Measurements from ENCODE around the gene RPS2. TPM values are rescaled to one million over a fixed set of nuclear protein-coding genes. Genes with fewer than 3 reads are reported as not detected.
"Not testable (repeated sequence)": the region's sequence is repeated elsewhere in the genome, so short reads cannot be mapped to it uniquely, and the experiment has no call there.

The RPS2 gene
- 5,088 and 5,569 TPM in 2 replicates for total RNA-seq (2014; rRNA removed; shearing (Covaris generic))
- 8,964 and 9,967 TPM in 2 replicates for polyA plus RNA-seq (2015; cell fraction: cytosol; rRNA removed)
- polyA plus RNA-seq (2015; cell fraction: nucleus; rRNA removed): 2,812 and 3,088 TPM in 2 replicates

DNA sequence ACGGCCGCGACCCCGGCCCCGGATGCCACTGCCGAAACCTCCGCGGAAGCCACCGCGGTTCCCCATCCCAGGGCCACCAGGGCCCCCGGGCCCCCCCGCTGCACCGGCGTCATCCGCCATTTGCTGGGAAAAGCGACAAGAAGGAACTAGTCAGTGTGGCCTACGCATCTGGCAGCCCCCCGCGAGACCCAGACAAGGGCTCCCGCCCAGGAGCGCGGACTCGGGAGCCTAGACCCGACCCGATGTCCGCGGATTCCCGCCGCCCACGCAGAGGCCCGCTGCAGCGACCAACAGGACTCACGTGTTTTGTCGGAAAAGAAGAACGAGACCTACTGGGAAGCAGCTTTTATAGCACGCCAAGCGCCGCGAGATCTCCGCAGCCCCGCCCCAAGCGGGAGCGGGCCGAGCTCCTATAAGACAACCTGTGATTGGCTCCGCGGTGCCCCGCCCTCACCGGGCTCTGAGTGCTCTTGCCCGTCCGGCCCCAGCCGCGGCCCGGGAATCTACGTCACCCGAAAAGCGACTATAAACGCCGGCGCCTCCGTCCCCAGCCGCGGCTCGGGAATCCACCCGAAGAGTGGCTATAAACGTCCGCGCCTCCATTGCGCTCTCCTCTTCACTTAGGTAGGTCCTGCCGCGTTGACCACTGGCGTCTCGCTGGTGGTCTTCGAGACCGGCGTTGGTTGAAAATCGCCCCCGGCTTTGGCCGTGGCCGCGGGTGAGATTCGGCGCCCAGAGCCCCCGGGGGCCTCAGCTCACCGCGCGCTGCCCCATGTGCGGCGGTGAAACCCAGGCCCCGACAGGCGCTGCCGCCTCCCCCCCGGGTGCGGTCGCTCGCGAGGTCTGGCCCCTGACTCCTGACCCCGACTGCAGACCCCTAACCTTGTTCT, at the start of gene RPS2:
Gene RPS2, minus strand, starts transcription at position 321 of the 890 bp plus-strand sequence. Its CDS starts 201 bp downstream, at position 120.
- peak; percentile 96 for DNase-seq (ENCODE audit: low read depth)

DNA sequence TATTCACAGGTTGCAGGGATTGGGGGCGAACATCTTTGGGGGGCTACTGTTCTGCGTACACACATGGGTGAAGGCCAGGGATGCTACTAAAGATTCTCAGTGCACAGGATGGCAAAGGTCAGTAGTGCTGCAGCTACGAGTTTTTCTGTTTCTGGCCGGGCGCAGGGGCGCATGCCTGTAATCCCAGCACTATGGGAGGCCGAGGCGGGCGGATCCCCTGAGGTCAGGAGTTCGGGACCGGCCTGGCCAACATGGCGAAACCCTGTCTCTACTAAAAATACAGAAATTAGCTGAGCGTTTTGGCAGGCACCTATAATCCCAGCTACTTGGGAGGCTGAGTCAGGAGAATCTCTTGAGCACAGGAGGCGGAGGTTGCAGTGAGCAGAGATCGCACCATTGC, 48.9 kb upstream of the RPS2 start:
- DNase-seq (ENCODE audit: low read depth): no peak

DNA sequence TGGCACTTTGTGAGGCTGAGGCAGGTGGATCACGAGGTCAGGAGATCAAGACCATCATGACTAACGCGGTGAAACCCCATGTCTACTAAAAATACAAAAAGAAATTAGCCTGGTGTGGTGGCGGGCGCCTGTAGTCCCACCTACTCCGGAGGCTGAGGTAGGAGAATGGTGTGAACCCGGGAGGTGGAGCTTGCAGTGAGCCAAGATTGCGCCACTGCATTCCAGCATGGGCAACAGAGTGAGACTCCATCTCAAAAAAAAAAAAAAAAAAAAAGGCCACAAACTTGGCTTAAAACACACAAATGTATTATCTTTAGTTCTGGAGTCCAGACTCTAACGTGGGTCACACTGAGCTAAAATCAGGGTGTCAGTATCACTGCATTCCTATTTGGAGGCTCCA, 47.1 kb upstream of the RPS2 start:
- not testable (repeated sequence) for DNase-seq (ENCODE audit: low read depth)

DNA sequence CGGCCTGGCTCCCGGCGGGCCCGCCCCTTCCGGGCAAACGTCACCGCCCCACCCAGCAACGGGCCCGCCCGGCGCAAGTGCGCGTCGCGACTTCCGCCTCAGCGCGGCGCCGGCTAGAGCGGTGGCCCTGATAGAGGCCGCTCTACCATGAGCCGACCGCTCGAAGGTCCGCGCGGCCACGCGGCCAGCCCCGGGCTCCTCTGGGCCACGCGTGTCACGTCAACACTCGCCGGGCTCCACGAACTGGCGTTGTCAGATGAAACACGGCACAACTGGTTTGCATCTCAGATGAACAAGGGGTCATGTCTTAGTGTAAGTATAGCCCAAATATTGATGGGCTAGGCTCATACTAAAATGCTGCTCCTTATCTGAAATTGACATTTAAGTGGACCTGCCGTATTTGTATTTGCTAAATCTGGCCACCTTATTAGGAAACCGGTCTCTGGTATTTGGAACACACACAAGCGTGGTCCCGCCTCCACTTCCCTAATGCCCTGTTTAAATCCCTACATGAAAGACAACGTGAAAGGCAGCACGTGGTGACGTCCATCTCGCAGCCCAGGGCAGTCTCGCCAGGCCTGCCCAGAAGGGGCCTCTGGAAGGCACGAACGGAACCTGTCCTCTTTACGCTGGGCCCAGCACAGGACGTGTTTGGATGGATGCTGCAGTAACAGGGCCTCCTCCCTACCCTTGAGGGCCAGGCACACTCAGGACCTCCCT, 45.3 kb upstream of the RPS2 start, which contains the start of gene ZNF598:
Gene ZNF598, minus strand, starts transcription at position 31 of the 720 bp plus-strand sequence.
- DNase-seq (ENCODE audit: low read depth): peak; percentile 79

DNA sequence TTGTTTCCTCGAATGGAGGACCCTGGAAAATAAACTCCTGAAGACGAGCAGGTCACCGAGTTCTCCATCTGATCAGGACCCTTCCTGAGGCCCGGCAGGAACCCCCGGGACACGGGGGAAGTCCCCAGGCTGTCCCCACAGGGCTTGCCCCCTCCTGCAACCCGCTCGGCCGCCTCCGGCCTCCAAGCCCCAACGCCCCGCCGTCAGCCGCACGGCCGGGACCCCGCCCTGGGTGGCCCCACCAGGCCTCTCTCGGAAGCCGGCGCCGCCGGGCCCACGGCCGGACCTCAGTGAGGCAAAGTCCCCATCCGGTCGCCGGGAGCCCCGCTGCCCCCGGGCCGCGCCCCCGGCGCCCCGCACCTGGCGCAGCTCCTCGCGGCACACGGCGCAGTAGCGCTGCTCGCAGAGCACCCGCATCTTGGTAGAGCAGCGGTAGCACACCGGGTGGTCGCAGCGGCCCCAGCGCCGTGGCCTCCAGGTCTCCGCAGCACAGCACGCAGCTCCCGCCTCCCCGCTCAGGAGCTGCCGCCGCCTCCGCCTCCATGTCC, 44.6 kb upstream of the RPS2 start:
- DNase-seq (ENCODE audit: low read depth): no peak

DNA sequence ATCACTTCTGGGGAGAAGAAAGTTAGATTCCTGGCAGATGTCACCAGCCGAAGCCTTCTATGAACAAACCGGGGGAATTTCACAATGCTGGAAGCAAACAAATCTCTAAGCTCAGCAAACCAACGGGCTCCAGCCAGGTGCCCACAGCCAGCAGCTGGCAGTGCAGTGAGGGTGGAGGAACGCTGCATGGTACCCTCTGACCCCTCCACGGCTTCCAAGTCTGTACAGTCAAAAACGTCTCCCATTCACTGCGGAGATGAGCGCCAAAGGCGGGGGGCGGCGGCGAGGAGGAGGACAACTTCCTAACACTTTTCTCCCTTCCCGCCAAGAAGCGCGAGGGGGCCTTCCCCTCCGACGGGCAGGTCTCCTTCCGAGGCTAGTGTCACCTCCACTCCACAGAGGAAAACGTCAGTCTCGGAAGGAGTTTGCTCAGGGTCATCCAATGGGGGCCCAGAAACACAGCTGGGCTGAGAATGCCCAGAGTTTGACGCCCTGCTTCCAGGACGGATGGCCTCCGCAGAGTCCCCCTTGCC, 44.1 kb upstream of the RPS2 start:
- no peak for DNase-seq (ENCODE audit: low read depth)

DNA sequence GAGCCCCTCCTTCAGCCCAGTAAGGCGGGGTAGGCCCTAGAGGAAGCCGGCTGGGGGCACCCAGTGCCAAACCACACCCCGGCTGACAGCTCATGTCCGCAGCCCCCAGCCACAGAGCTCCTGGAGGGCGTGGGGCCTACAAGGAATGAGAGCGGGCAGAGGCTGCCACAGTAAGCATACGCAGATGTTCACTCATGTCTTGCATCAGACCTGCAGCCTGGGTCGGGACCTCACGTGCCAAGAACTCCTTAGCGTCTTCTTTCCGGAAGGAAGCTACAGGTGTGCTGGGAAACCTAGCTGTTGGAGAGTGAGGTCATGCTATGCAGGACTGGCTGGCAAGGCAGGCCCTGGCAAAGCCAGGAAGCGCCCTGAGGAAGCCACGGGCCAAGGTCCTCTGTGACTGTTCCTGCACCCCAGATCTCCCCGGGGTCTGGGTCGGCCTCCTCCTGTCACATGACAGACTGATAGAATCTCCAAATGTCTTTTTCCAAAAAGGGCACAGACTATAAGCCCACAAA, 43.4 kb upstream of the RPS2 start:
- DNase-seq (ENCODE audit: low read depth): peak; percentile 91

DNA sequence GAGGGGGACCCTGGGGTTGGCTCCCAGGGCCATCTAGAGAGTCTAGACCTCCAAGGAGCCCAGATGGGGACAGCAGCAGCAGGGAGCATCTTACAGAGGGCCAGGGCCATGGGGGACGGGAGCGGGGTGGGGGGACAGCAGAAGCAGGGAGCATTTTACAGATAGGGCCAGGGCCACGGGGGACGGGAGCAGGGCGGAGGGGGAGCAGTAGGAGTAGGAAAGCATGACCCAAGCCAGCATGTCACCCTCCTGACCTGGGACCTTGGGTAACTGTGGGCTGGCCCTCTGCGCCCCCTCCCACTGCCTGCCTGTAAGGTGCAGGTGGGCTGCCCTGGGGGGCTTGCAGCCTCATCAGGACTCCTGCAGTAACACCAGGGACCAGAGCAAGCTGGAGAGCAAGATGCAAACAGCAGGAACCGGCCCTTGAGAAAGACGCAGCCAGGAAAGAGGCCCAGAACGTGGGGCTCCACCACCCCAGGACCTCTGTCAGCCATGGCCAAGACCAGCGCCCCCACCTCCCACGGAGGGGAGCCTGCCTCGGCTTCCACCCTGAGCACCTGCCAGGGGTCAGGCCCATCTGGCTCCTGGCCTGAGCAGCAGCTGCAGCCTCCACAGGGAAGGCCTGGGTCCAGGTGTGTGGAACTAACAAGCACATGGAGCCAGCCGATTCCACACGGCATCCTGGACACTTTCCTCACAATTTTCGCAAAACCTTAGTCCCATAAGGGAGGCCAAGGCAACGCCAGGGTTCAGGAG, 42.6 kb upstream of the RPS2 start:
- DNase-seq (ENCODE audit: low read depth): no peak

- no peak for DNase-seq (ENCODE audit: low read depth)
Observed at GRCh38 chr16:2006317-2006716, 41.7 kb upstream of the RPS2 start.

GRCh38 chr16:2005646-2006045, 41.0 kb upstream of the RPS2 start:
- DNase-seq (ENCODE audit: low read depth): no peak

- no peak for DNase-seq (ENCODE audit: low read depth)
Observed at GRCh38 chr16:2004795-2005517, 40.3 kb upstream of the RPS2 start.

GRCh38 chr16:2003827-2004641, 39.4 kb upstream of the RPS2 start:
- DNase-seq (ENCODE audit: low read depth): peak; percentile 63

GRCh38 chr16:2003231-2003826, 38.7 kb upstream of the RPS2 start:
- no peak for DNase-seq (ENCODE audit: low read depth)

- no peak for DNase-seq (ENCODE audit: low read depth)
Observed at GRCh38 chr16:2002406-2003230, 38.0 kb upstream of the RPS2 start.

DNA sequence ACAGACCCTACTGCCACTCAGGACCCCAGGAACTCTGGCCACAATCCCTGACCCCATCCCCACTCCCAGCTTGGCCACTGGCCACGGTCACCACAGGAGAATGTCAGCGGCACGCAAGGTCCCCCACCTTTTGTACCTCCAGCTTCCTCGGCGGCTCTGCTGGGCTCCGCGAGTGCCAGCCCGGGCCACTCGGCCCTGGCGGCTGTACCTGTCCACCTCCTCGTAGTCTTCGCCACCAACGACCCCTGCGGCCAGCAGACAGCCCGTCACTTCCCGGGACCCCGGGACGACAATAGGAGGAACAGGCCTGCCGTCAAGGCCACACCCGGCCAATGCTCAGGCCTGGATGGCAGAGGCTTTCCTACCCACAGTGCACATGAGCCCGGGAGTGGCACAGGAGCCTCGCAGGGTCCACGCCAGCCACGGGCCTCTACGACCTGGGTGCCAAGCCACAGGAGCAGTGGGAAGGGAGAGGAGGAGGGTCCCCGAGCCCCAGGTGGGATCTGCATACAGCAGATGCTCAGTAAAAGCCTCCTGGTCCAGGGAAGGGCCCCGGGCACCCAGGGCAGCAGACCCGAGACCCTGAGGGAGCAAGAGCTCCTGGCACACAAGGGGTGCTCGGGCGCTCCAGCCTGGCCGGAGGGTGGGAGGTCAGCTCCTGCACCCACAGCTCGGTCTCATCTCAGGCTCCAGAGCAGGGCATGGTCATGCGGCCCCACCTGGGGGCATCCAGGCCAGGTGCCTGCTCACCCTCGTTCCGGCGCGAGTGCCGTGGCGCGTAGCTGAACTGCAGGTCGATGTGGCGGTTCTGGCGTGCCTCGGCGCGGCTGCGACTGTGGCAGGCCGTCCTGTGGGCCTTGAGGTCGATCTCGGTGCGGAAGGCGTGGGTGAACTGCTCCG, 37.1 kb upstream of the RPS2 start:
- DNase-seq (ENCODE audit: low read depth): no peak

DNA sequence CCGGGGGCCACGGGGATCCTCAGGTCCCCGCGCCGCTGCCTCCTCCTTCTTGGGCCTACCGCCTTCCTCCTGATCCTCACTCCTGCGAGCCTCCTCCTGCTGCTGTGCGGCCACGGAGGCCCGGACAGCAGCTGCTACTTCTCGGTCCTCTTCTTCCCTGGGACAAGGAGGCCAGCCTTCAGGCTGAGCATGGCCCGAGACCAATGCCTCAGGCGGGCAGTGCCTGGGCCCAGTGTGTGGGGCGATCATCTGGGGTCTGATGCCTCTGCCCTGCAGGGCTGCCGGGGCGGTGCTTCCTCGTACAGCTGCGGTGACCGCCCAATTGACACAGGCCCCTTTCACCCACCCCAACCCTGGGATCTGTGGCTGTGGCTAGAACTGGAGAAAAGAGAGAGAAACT, 36.4 kb upstream of the RPS2 start:
- no peak for DNase-seq (ENCODE audit: low read depth)

Measured in HT1080 (cell line).